ENCODE results near the gene INTS11. TPM values are rescaled to one million over a fixed set of nuclear protein-coding genes. Genes with fewer than 3 reads are reported as not detected.

INTS11 gene
- total RNA-seq, 3 donors from 2014 or later: 89.9 to 127 (median 95.5) TPM

GRCh38 chr1:1297802-1298424, 26.5 kb downstream of the INTS11 start:
- DNase-seq (no peak), ATAC-seq (no peak)
- intact Hi-C loops (cut with DNase I, micrococcal nuclease): loop anchor here in 1 of 2 donors (5.0 kb wide), 1 partner anchor 176 kb away; no protein-coding TSS in a partner anchor
- no peaks in the 10 kb centered on the region for H3K36me3 ChIP-seq (ENCODE audit: low read depth)
- TF ChIP-seq, protein P1, sequence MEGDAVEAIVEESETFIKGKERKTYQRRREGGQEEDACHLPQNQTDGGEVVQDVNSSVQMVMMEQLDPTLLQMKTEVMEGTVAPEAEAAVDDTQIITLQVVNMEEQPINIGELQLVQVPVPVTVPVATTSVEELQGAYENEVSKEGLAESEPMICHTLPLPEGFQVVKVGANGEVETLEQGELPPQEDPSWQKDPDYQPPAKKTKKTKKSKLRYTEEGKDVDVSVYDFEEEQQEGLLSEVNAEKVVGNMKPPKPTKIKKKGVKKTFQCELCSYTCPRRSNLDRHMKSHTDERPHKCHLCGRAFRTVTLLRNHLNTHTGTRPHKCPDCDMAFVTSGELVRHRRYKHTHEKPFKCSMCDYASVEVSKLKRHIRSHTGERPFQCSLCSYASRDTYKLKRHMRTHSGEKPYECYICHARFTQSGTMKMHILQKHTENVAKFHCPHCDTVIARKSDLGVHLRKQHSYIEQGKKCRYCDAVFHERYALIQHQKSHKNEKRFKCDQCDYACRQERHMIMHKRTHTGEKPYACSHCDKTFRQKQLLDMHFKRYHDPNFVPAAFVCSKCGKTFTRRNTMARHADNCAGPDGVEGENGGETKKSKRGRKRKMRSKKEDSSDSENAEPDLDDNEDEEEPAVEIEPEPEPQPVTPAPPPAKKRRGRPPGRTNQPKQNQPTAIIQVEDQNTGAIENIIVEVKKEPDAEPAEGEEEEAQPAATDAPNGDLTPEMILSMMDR (IDR thresholded peaks at IDR 0.05): no peak
- H3K4me1 ChIP-seq (ENCODE audit: low read depth): no peaks in the 10 kb centered on the region
- no peaks in the 10 kb centered on the region for H3K9me3 ChIP-seq
- H3K4me3 ChIP-seq: no peak overlapping the region

GRCh38 chr1:1296070-1297061, 28.1 kb downstream of the INTS11 start:
- no peak for ATAC-seq
- intact Hi-C loops (cut with DNase I, micrococcal nuclease): loop anchor here in 1 of 2 donors (5.0 kb wide), 1 partner anchor 174 kb away; no protein-coding TSS in a partner anchor

GRCh38 chr1:1295154-1295923, 29.1 kb downstream of the INTS11 start:
- intact Hi-C loops (cut with DNase I, micrococcal nuclease): loop anchor here in 1 of 2 donors (5.0 kb wide), 1 partner anchor 173 kb away; no protein-coding TSS in a partner anchor
- ATAC-seq (no peak), DNase-seq (no peak)
- no peaks in the 10 kb centered on the region for H3K36me3 ChIP-seq (ENCODE audit: low read depth)
- H3K4me3 ChIP-seq: no peak overlapping the region
- peaks cover 12% of the 10 kb centered on the region for H3K4me1 ChIP-seq (ENCODE audit: low read depth)
- no peaks in the 10 kb centered on the region for H3K9me3 ChIP-seq
- TF ChIP-seq, protein P1 (IDR thresholded peaks at IDR 0.05): no peak

More at GRCh38 chr1:1296070-1297061, 28.1 kb downstream of the INTS11 start:
- TF ChIP-seq, protein P1 (IDR thresholded peaks at IDR 0.05): no peak
- Histone ChIP-seq H3K36me3 (ENCODE audit: low read depth) (no peaks in the 10 kb centered on the region), H3K9me3 (no peaks in the 10 kb centered on the region), H3K4me3 (no peak overlapping the region), H3K4me1 (ENCODE audit: low read depth) (peaks cover 7% of the 10 kb centered on the region)
- no peak for DNase-seq

- TF ChIP-seq, protein P1 (IDR thresholded peaks at IDR 0.05): no peak
- H3K9me3 ChIP-seq: no peaks in the 10 kb centered on the region
- no peak overlapping the region for H3K4me3 ChIP-seq
- intact Hi-C loops (cut with DNase I, micrococcal nuclease): no loop called here
- no peaks in the 10 kb centered on the region for H3K36me3 ChIP-seq (ENCODE audit: low read depth)
- ATAC-seq (no peak), DNase-seq (no peak)
- peaks cover 12% of the 10 kb centered on the region for H3K4me1 ChIP-seq (ENCODE audit: low read depth)
These were observed 30.1 kb downstream of the INTS11 start for GRCh38 chr1:1294250-1294890.
